Cardiac fibroblast (primary cell): ENCODE measurements around the gene LRMDA.
A peak's percentile ranks its signal among the peaks of the same experiment; 100 is the strongest.

Source experiments
- DNase-seq, 2 donors: peaks; one replicate each; pipeline versions ENCODE4 v3.0.0 to v3.0.0-alpha.2; 2010; ENCODE audit warnings: low read depth in 2 of 2
- H3K4me3 ChIP-seq, 2 donors: replicated peaks in 1 of 2; 1 replicate in 1 of 2; 2 replicates in 1 of 2; pipeline ENCODE4 v1.5.1; 2011; ENCODE audit warnings: low read depth in 2 of 2, low read length in 2 of 2, mild to moderate bottlenecking in 2 of 2, moderate library complexity in 1 of 2
- CTCF ChIP-seq: IDR thresholded peaks from one replicate; pipeline ENCODE4 v1.5.1; 2011; ENCODE audit warnings: low read depth, mild to moderate bottlenecking, low read length, inconsistent platforms

The LRMDA gene

GRCh38 chr10:75402486-75403143 lies 28.8 kb upstream of the LRMDA start:
- no peak for TF ChIP-seq CTCF
- H3K4me3 ChIP-seq: peak overlapping the region; percentile 95 to 99
- DNase-seq: no peak

GRCh38 chr10:75403144-75403938 lies 28.1 kb upstream of the LRMDA start:
- peak in 1 of 2 donors; percentile 21 for DNase-seq
- H3K4me3 ChIP-seq: peak overlapping the region; percentile 95 to 99

GRCh38 chr10:75403939-75404814 lies 27.2 kb upstream of the LRMDA start:
- no peak for TF ChIP-seq CTCF
- H3K4me3 ChIP-seq: peak overlapping the region; percentile 95 to 99
- no peak for DNase-seq

More at GRCh38 chr10:75403144-75403938, 28.1 kb upstream of the LRMDA start:
- no peak for TF ChIP-seq CTCF

GRCh38 chr10:75404815-75405597 lies 26.4 kb upstream of the LRMDA start:
- no peak for TF ChIP-seq CTCF
- DNase-seq: no peak
- no peak overlapping the region for H3K4me3 ChIP-seq

- DNase-seq: no peak
- H3K4me3 ChIP-seq: no peak overlapping the region
- no peak for TF ChIP-seq CTCF
Measured at GRCh38 chr10:75405598-75406461, 25.6 kb upstream of the LRMDA start.
